GM12878 (cell line): ENCODE results near the gene VPS33B. TPM values are rescaled to one million over a fixed set of nuclear protein-coding genes. Genes with fewer than 3 reads are reported as not detected.
"Not testable (repeated sequence)": the region's sequence is repeated elsewhere in the genome, so short reads cannot be mapped to it uniquely, and the experiment has no call there.

Experiments used
- ATAC-seq: fragments of 200-7000 bp; cut with Tn5 transposase; 3 replicates; pipeline ENCODE4 v1.9.1; 2020; ENCODE audit warnings: mild to moderate bottlenecking, moderate library complexity
- BruUV-seq: library from RNA; stranded (reverse); fragments of 400-500 nt; replicated peaks from 2 replicates; lab custom pipeline; 2021; lab: Mats Ljungman, UMichigan
- CTCF ChIA-PET: fragments of 300-600 bp; sonication (Branson Sonifier 250); formaldehyde crosslinking; extraction: SDS; loops from one replicate; lab custom pipeline; 2021; ENCODE audit warnings: inconsistent platforms; lab: Yijun Ruan, JAX
- POLR2A ChIA-PET: fragments of 350-600 bp; formaldehyde crosslinking; extraction: SDS; loops from one replicate; lab custom pipeline; 2021; ENCODE audit warnings: inconsistent platforms; lab: Charles Lee
- RAD21 ChIA-PET: fragments of 300-600 bp; sonication (Branson Sonifier 250); formaldehyde crosslinking; loops from one replicate; lab custom pipeline; 2023; ENCODE audit warnings: antibody characterized with exemption; ENCODE audit not compliant: unreplicated experiment; lab: Charles Lee
- SMC1A ChIA-PET: fragments of 300-600 bp; sonication (Branson Sonifier 250); formaldehyde crosslinking; loops from one replicate; lab custom pipeline; 2023; ENCODE audit not compliant: unreplicated experiment, uncharacterized antibody; lab: Charles Lee
- DNase-seq: peaks from one replicate; pipeline ENCODE4 v3.0.0-alpha.2; 2011; ENCODE audit warnings: low read depth, low spot score
- FAIRE-seq: peaks from 3 replicates; lab custom pipeline; 2011; peaks lifted over from hg19 to GRCh38; lab: Jason Lieb, UNC
- H2AFZ ChIP-seq: 2 replicates; pipeline ENCODE4 v1.6.0; 2011; ENCODE audit warnings: low read depth, low read length, control low read depth; ENCODE audit not compliant: control insufficient read depth
- H3K27ac ChIP-seq: 2 replicates; pipeline ENCODE4 v1.5.1; 2011; ENCODE audit warnings: control low read depth; ENCODE audit not compliant: control insufficient read depth, insufficient read depth
- H3K27me3 ChIP-seq, 2 experiments: replicated peaks in 1 of 2; 2 replicates each; pipeline versions ENCODE4 v1.6.0 to v1.6.1; 2011; ENCODE audit warnings: low read length in 1 of 2; ENCODE audit not compliant: control insufficient read depth in 2 of 2, insufficient read depth in 2 of 2
- H3K36me3 ChIP-seq, 2 experiments: 2 replicates each; pipeline ENCODE4 v1.5.1; 2011; ENCODE audit warnings: low read length in 1 of 2; ENCODE audit not compliant: control insufficient read depth in 2 of 2, insufficient read depth in 2 of 2
- H3K4me1 ChIP-seq: 2 replicates; pipeline ENCODE4 v1.6.1; 2011; ENCODE audit warnings: mild to moderate bottlenecking, low read length, moderate library complexity, mixed read lengths; ENCODE audit not compliant: control insufficient read depth, insufficient read depth
- H3K4me2 ChIP-seq: 2 replicates; pipeline ENCODE4 v1.6.0; 2011; ENCODE audit warnings: control low read depth; ENCODE audit not compliant: control insufficient read depth, insufficient read depth
- H3K4me3 ChIP-seq: fragments of 200-600 bp; sonication (generic); 2 replicates; pipeline ENCODE4 v1.5.1; 2016
- H3K79me2 ChIP-seq: 2 replicates; pipeline ENCODE4 v1.6.0; 2011; ENCODE audit warnings: low read length; ENCODE audit not compliant: control insufficient read depth, insufficient read depth
- H3K9ac ChIP-seq: 2 replicates; pipeline ENCODE4 v1.8.0; 2011; ENCODE audit warnings: low read length, control low read depth, mixed read lengths; ENCODE audit not compliant: control insufficient read depth, insufficient read depth
- H3K9me3 ChIP-seq: replicated peaks from 3 replicates; pipeline ENCODE4 v1.5.1; 2011; ENCODE audit warnings: mild to moderate bottlenecking, low read length; ENCODE audit not compliant: control insufficient read depth, insufficient read depth
- H4K20me1 ChIP-seq: 2 replicates; pipeline ENCODE4 v1.6.0; 2011; ENCODE audit not compliant: control insufficient read depth, insufficient read depth
- PAX5 ChIP-seq: IDR thresholded peaks from 2 replicates; pipeline ENCODE4 v1.6.1; 2011; ENCODE audit warnings: low read depth, low read length, borderline replicate concordance
- SIX5 ChIP-seq: IDR thresholded peaks from 2 replicates; pipeline ENCODE4 v1.6.1; 2011; ENCODE audit warnings: mild to moderate bottlenecking, low read depth, low read length, moderate library complexity; ENCODE audit not compliant: severe bottlenecking
- SKIL ChIP-seq: fragments of 450-650 bp; IDR thresholded peaks from 2 replicates; pipeline ENCODE4 v1.6.1; 2017; ENCODE audit warnings: mild to moderate bottlenecking, low read depth, inconsistent platforms; ENCODE audit not compliant: poor library complexity, severe bottlenecking
- ZNF207 ChIP-seq: fragments of 450-650 bp; IDR thresholded peaks from 2 replicates; pipeline ENCODE4 v1.6.1; 2014; ENCODE audit warnings: antibody characterized with exemption, mild to moderate bottlenecking, borderline replicate concordance
- ZNF24 ChIP-seq: fragments of 450-650 bp; IDR thresholded peaks from 2 replicates; pipeline ENCODE4 v1.6.1; 2017; ENCODE audit warnings: antibody characterized with exemption, mild to moderate bottlenecking
- ZNF384 ChIP-seq: IDR thresholded peaks from 2 replicates; pipeline ENCODE4 v1.6.1; 2012; ENCODE audit warnings: low read depth, mild to moderate bottlenecking, low read length, improper control_type of control experiment, borderline replicate concordance
- WGBS: methylation state at CpG from one replicate; pipeline ENCODE4 v1.1.6; 2016; ENCODE audit warnings: low lambda C conversion rate; ENCODE audit not compliant: insufficient replicate concordance, insufficient coverage; ENCODE audit errors: missing lambda C conversion rate; 5-methylcytosine and 5-hydroxymethylcytosine counted together
- in situ Hi-C: fragments of 300-500 bp; cut with MboI; formaldehyde crosslinking; loops from 9 replicates; pipeline ENCODE4 v1.14.3; 2018; ENCODE audit warnings: mixed read lengths
- intact Hi-C: fragments of 100-400 bp; cut with micrococcal nuclease; formaldehyde crosslinking; loops from one replicate; pipeline ENCODE4 v1.14.2; 2022; ENCODE audit not compliant: unreplicated experiment
- polyA plus RNA-seq, 11 experiments: library from polyadenylated mRNA; depleted of rRNA in 4 of 11; unstranded in 6 of 11; stranded (reverse) in 5 of 11; fragments of >200 nt; fragmentation: Nextera tagmentation in 4 of 11; fragmentation: Illumina TruSeq in 1 of 11; extraction: Ambion mirVana in 4 of 11; extraction: Trizol in 1 of 11; gene quantifications; 1 replicate in 1 of 11; 2 replicates in 10 of 11; pipeline versions ENCODE4 v1.2.1 to v1.2.3, GENCODE V29; 2011 to 2016; ENCODE audit warnings: inconsistent platforms in 2 of 11, missing spikeins in 2 of 11, low read depth in 1 of 11
- total RNA-seq, 4 experiments: library from RNA; depleted of rRNA in 3 of 4; stranded (reverse); fragments of >200 nt in 3 of 4; fragmentation: Illumina TruSeq in 1 of 4; extraction: Trizol in 1 of 4; gene quantifications; 2 replicates each; pipeline versions ENCODE4 v1.2.1 to v1.2.3, GENCODE V29; 2013 to 2021
- TF ChIP-seq, protein P1 (sequence below): fragments of 450-650 bp; IDR thresholded peaks from 2 replicates; pipeline ENCODE4 v1.6.1; 2017; ENCODE audit warnings: mild to moderate bottlenecking
- TF ChIP-seq, protein P2 (sequence below): IDR thresholded peaks from 2 replicates; pipeline ENCODE4 v1.6.1; 2011; ENCODE audit warnings: borderline replicate concordance, low read depth, mild to moderate bottlenecking, moderate library complexity, mixed read lengths, low read length; ENCODE audit not compliant: insufficient read depth; ENCODE audit errors: extremely low read length

VPS33B gene
- total and polyA plus RNA-seq, 10 of the 15 experiments (the other 5 are each of a cell fraction or from before 2014, with no cell fraction given), result 11.4 to 21.5 (median 15.2) TPM

DNA sequence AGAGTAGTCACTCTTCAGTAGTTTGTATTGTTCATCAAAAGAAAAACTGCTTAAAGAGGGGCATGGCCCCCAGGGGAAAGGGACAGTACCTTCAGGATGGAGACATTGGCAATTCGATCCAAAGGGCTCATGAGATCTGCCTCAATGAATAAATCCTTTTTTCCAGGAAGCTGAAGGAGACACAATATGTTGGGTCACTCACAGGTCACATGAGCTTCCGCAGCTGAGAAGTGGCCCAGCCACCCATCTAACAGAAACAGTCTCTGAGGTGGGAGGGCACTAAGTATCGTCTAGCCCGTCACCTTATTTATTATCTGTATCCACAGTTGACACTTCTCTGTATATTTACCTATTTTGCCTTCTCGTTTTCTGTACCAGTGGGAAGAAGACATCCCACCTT, 4.7 kb downstream of the VPS33B start:
- ChIA-PET SMC1A (interaction anchor here (0.8 kb wide), 1 partner anchor 8 kb away, joined by 3 read pairs; no protein-coding TSS in a partner anchor), CTCF (interaction anchor here (1.0 to 1.3 kb wide), 2 partner anchors 36 to 100 kb away, joined by 3 to 4 read pairs; no protein-coding TSS in a partner anchor), POLR2A (no interaction called here), RAD21 (interaction anchor here (0.6 kb wide), 1 partner anchor 20 kb away, joined by 3 read pairs; no protein-coding TSS in a partner anchor)
- Histone ChIP-seq H3K27me3 (no peaks in the 10 kb centered on the region), H3K4me1 (peaks cover 3% of the 10 kb centered on the region; the same call in 1 of the 2 replicates), H2AFZ (no peak overlapping the region), H3K4me2 (peak overlapping the region; percentile 62; the same call in 1 of the 2 replicates), H3K79me2 (peaks cover 33% of the 10 kb centered on the region), H3K36me3 (peaks cover 7 to 12% of the 10 kb centered on the region in 2 experiments; a peak in 3 of 4 replicates), H3K9ac (no peak overlapping the region), H3K27ac (no peak overlapping the region), H3K4me3 (no peak overlapping the region), H4K20me1 (no peaks in the 10 kb centered on the region), H3K9me3 (no peaks in the 10 kb centered on the region)
- in situ Hi-C loops (no loop called here), intact Hi-C loops (no loop called here)
- 89% methylated on average over 5 of the region's 5 CpGs for WGBS
- ATAC-seq (no peak), FAIRE-seq (no peak), DNase-seq (no peak)
- TF ChIP-seq ZNF207, result no peak
- TF ChIP-seq, protein P1, sequence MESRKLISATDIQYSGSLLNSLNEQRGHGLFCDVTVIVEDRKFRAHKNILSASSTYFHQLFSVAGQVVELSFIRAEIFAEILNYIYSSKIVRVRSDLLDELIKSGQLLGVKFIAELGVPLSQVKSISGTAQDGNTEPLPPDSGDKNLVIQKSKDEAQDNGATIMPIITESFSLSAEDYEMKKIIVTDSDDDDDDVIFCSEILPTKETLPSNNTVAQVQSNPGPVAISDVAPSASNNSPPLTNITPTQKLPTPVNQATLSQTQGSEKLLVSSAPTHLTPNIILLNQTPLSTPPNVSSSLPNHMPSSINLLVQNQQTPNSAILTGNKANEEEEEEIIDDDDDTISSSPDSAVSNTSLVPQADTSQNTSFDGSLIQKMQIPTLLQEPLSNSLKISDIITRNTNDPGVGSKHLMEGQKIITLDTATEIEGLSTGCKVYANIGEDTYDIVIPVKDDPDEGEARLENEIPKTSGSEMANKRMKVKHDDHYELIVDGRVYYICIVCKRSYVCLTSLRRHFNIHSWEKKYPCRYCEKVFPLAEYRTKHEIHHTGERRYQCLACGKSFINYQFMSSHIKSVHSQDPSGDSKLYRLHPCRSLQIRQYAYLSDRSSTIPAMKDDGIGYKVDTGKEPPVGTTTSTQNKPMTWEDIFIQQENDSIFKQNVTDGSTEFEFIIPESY, result no peak
- no peak for TF ChIP-seq PAX5
- TF ChIP-seq, protein P2, sequence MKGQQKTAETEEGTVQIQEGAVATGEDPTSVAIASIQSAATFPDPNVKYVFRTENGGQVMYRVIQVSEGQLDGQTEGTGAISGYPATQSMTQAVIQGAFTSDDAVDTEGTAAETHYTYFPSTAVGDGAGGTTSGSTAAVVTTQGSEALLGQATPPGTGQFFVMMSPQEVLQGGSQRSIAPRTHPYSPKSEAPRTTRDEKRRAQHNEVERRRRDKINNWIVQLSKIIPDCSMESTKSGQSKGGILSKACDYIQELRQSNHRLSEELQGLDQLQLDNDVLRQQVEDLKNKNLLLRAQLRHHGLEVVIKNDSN, result no peak
- TF ChIP-seq SKIL, result no peak
- TF ChIP-seq ZNF24, result no peak
- no peak for TF ChIP-seq SIX5
- no peak for TF ChIP-seq ZNF384
- no TSS peak for BruUV-seq

GRCh38 chr15:91013701-91014100, 8.7 kb downstream of the VPS33B start:
- H3K9ac ChIP-seq, H2AFZ ChIP-seq, BruUV-seq, H3K4me2 ChIP-seq, intact Hi-C loops, ATAC-seq, H3K4me1 ChIP-seq, in situ Hi-C loops, FAIRE-seq, RAD21 ChIA-PET, SMC1A ChIA-PET, H4K20me1 ChIP-seq, H3K9me3 ChIP-seq, H3K27me3 ChIP-seq, H3K27ac ChIP-seq, H3K4me3 ChIP-seq, H3K79me2 ChIP-seq, DNase-seq: not testable (repeated sequence)
- H3K36me3 ChIP-seq, result peaks cover 11 to 19% of the 10 kb centered on the region in 2 experiments; a peak in 3 of 4 replicates
- ChIA-PET CTCF (interaction anchor here (1.2 to 1.4 kb wide), 2 partner anchors 20 to 37 kb away, joined by 3 to 4 read pairs; no protein-coding TSS in a partner anchor), POLR2A (interaction anchor here (1.1 kb wide), 1 partner anchor 11 kb away, joined by 3 read pairs; no protein-coding TSS in a partner anchor)
- WGBS, result 94% methylated on average over 10 of the region's 10 CpGs
